HEK293T (cell line): ENCODE measurements around the gene ILDR2.

Source experiments
- CTCF ChIA-PET: fragments of 350-600 bp; formaldehyde crosslinking; extraction: SDS; loops from one replicate; lab custom pipeline; 2021; ENCODE audit warnings: antibody characterized with exemption, inconsistent platforms; lab: Yijun Ruan, JAX
- POLR2A ChIA-PET: fragments of 350-600 bp; formaldehyde crosslinking; extraction: SDS; loops from one replicate; lab custom pipeline; 2020; ENCODE audit warnings: antibody characterized with exemption, inconsistent platforms; lab: Yijun Ruan, JAX
- DNase-seq: peaks from one replicate; pipeline ENCODE4 v3.0.0; 2012; ENCODE audit warnings: mixed read lengths; ENCODE audit errors: extremely low spot score
- ARNT ChIP-seq: fragments of 450-650 bp; IDR thresholded peaks from 2 replicates; pipeline ENCODE4 v1.6.1; 2017; ENCODE audit warnings: mild to moderate bottlenecking
- CTBP1 ChIP-seq: fragments of 450-650 bp; IDR thresholded peaks from 2 replicates; pipeline ENCODE4 v1.6.1; 2016; ENCODE audit warnings: borderline replicate concordance
- ELF4 ChIP-seq: fragments of 450-650 bp; IDR thresholded peaks from 2 replicates; pipeline ENCODE4 v1.6.1; 2017; ENCODE audit warnings: antibody characterized with exemption
- FOXA1 ChIP-seq: fragments of 450-650 bp; IDR thresholded peaks from 2 replicates; pipeline ENCODE4 v1.6.1; 2016; ENCODE audit warnings: mild to moderate bottlenecking
- FOXM1 ChIP-seq: fragments of 450-650 bp; IDR thresholded peaks from 2 replicates; pipeline ENCODE4 v1.6.1; 2017; ENCODE audit warnings: mild to moderate bottlenecking, borderline replicate concordance
- HDGF ChIP-seq: fragments of 450-650 bp; IDR thresholded peaks from 2 replicates; pipeline ENCODE4 v1.6.1; 2017; ENCODE audit warnings: antibody characterized with exemption, borderline replicate concordance
- L3MBTL2 ChIP-seq: fragments of 450-650 bp; conservative IDR thresholded peaks from 2 replicates; pipeline ENCODE4 v1.6.1; 2016; ENCODE audit warnings: mild to moderate bottlenecking
- NFRKB ChIP-seq: fragments of 450-650 bp; IDR thresholded peaks from 2 replicates; pipeline ENCODE4 v1.6.1; 2016; ENCODE audit warnings: mild to moderate bottlenecking, moderate library complexity
- SP1 ChIP-seq: fragments of 450-650 bp; IDR thresholded peaks from 2 replicates; pipeline ENCODE4 v1.6.1; 2017
- SUZ12 ChIP-seq: fragments of 450-650 bp; IDR thresholded peaks from 2 replicates; pipeline ENCODE4 v1.6.1; 2016; ENCODE audit warnings: mild to moderate bottlenecking
- TARDBP ChIP-seq: fragments of 450-650 bp; IDR thresholded peaks from 2 replicates; pipeline ENCODE4 v1.6.1; 2016
- ZNF384 ChIP-seq: fragments of 450-650 bp; IDR thresholded peaks from 2 replicates; pipeline ENCODE4 v1.6.1; 2016
- TF ChIP-seq, protein P1 (sequence below): fragments of 450-650 bp; IDR thresholded peaks from 2 replicates; pipeline ENCODE4 v1.6.1; 2016

Gene ILDR2

DNA sequence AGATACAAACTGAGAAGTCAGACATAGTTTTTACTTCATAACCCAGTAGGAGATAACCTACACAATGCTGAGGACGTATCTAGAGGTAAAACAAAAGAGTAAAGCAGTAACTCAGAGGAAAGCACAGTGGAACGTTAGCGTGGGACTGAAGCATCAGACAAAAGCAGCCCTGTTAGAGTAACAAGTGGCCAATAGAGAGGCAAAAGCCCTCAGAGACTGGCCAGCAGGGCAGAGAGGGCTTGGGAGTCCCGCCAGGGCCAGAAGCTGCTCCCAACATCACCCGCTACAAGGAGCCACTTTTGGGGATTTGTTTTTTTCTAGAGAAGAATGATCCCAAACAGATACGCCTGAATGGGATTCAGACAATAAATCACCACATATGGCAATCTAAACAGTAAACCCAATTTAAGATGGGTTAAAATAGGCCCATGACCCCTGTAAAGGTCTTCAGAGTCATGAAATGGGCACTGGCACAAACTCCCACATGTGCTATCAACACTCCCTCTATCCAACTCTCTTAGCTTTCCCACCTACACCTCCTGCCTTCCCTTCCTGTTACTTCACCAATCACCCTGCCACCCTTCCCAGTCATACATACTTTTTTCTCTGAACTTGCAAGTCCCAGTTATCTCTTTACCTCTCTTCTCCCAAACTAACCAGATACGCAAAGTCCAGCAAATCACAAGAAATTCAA lies 116.5 kb downstream of the ILDR2 start:
- DNase-seq, result no peak
- TF ChIP-seq TARDBP, result no peak
- no peak for TF ChIP-seq CTBP1
- TF ChIP-seq L3MBTL2, result no peak
- no peak for TF ChIP-seq NFRKB
- TF ChIP-seq, protein P1, sequence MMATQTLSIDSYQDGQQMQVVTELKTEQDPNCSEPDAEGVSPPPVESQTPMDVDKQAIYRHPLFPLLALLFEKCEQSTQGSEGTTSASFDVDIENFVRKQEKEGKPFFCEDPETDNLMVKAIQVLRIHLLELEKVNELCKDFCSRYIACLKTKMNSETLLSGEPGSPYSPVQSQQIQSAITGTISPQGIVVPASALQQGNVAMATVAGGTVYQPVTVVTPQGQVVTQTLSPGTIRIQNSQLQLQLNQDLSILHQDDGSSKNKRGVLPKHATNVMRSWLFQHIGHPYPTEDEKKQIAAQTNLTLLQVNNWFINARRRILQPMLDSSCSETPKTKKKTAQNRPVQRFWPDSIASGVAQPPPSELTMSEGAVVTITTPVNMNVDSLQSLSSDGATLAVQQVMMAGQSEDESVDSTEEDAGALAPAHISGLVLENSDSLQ, result no peak
- no peak for TF ChIP-seq HDGF
- TF ChIP-seq SP1, result no peak
- TF ChIP-seq ELF4, result no peak
- no peak for TF ChIP-seq FOXM1
- TF ChIP-seq ZNF384, result no peak
- TF ChIP-seq FOXA1, result no peak
- no peak for TF ChIP-seq ARNT
- TF ChIP-seq SUZ12, result no peak
- ChIA-PET POLR2A (interaction anchor here (1.2 kb wide), 1 partner anchor 19 kb away, joined by 3 read pairs; the partner anchor contains the start of gene POGK), CTCF (no interaction called here)
